ENCODE results near the gene SNX25.

The SNX25 gene

DNA sequence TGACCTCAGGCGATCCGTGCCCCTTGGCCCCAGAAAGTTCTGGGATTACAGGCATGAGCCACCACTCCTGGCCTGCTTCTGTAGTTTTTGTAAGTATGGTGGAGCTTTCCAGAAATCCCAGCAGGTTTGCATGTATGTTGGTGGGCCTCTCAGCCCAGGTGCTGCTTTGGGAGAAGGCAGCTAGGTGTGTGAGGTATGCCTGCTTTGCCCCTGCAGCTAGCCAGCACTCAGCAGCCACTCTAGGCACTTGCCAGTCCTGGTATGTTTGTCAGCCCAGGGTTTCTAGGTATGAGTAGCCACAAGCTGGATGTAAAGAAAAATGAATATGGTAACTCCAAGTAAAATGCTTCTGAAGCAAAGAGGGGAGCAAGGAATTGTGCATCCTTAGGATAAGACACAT is 8.9 kb downstream of the SNX25 start:
- TF ChIP-seq, protein P1, sequence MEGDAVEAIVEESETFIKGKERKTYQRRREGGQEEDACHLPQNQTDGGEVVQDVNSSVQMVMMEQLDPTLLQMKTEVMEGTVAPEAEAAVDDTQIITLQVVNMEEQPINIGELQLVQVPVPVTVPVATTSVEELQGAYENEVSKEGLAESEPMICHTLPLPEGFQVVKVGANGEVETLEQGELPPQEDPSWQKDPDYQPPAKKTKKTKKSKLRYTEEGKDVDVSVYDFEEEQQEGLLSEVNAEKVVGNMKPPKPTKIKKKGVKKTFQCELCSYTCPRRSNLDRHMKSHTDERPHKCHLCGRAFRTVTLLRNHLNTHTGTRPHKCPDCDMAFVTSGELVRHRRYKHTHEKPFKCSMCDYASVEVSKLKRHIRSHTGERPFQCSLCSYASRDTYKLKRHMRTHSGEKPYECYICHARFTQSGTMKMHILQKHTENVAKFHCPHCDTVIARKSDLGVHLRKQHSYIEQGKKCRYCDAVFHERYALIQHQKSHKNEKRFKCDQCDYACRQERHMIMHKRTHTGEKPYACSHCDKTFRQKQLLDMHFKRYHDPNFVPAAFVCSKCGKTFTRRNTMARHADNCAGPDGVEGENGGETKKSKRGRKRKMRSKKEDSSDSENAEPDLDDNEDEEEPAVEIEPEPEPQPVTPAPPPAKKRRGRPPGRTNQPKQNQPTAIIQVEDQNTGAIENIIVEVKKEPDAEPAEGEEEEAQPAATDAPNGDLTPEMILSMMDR (IDR thresholded peaks at IDR 0.05; ENCODE audit: poor library complexity, severe bottlenecking), result no peak
- DNase-seq (ENCODE audit: low spot score), result no peak
- Histone ChIP-seq H3K36me3 (ENCODE audit: low read depth) (no peaks in the 10 kb centered on the region), H3K27ac (ENCODE audit: poor library complexity, severe bottlenecking) (no peak overlapping the region), H3K4me1 (ENCODE audit: insufficient read depth, poor library complexity, severe bottlenecking) (peaks cover 3% of the 10 kb centered on the region), H3K27me3 (ENCODE audit: insufficient read depth, poor library complexity, severe bottlenecking) (no peaks in the 10 kb centered on the region), H3K9me3 (ENCODE audit: severe bottlenecking) (no peaks in the 10 kb centered on the region), H3K4me3 (ENCODE audit: severe bottlenecking) (no peak overlapping the region)
- no peak for ATAC-seq (ENCODE audit: low read depth)

DNA sequence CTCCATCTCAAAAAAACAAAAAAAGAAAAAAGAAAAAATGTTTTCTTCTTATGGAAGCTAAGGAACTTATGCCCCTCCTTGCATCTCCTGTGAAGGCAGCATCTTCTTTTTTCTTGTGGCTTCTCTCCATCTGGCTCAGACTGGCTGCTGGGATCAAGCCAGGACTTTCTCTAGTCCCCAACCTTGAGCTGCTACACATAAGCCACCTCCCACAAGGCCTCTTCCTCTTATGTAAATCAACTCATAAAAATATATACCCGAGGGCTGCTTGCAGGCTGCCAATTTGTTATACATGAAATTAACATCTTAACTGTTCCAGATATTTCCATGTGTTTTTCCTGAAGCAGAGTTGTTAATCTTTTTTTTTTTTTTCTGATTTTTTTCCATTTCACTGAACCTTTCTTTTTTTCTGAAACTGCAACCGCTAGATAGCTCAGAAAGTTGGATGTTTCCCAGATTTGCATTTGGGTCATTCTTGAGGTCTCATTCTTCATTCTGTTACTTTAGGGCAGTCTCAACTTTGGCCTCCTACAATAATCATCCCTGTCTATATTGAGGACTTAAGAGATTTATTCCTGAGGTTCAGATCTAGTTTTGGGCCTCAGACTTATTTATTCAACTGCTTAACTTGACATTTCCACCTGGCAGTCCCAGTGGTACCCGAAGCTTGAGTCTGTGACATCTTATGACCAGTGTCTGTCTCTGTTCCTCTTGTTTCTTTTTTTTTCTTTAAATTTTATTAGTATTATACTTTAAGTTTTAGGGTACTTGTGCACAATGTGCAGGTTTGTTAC is 10.3 kb downstream of the SNX25 start:
- TF ChIP-seq, protein P1 (IDR thresholded peaks at IDR 0.05; ENCODE audit: poor library complexity, severe bottlenecking), result no peak
- no peaks in the 10 kb centered on the region for H3K27me3 ChIP-seq (ENCODE audit: insufficient read depth, poor library complexity, severe bottlenecking)
- DNase-seq (ENCODE audit: low spot score), result no peak
- H3K9me3 ChIP-seq (ENCODE audit: severe bottlenecking), result no peaks in the 10 kb centered on the region
- no peaks in the 10 kb centered on the region for H3K36me3 ChIP-seq (ENCODE audit: low read depth)
- peaks cover 3% of the 10 kb centered on the region for H3K4me1 ChIP-seq (ENCODE audit: insufficient read depth, poor library complexity, severe bottlenecking)
- H3K4me3 ChIP-seq (ENCODE audit: severe bottlenecking), result no peak overlapping the region
- no peak overlapping the region for H3K27ac ChIP-seq (ENCODE audit: poor library complexity, severe bottlenecking)
- ATAC-seq (ENCODE audit: low read depth), result no peak

DNA sequence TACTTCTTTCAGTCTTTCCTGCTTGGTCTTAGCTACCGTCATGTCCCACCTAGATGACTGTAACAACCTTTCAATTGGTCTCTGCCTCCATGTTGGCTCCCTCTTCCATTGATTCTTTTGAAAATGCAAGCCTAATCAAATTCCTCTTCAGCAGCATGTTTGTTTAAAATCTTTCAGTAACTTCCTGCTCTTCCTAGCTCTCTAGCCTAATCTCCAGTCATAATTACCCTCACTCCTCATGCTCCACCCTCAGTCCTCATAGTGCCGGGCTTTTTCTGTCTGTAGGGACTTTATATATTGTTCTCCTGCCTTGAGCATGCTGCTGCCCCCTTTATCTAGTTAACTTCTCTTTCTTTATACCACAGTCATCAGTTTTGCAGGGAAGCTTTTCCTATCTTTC is 12.1 kb downstream of the SNX25 start:
- H3K9me3 ChIP-seq (ENCODE audit: severe bottlenecking), result no peaks in the 10 kb centered on the region
- TF ChIP-seq, protein P1 (IDR thresholded peaks at IDR 0.05; ENCODE audit: poor library complexity, severe bottlenecking), result no peak
- H3K4me3 ChIP-seq (ENCODE audit: severe bottlenecking), result no peak overlapping the region
- no peaks in the 10 kb centered on the region for H3K4me1 ChIP-seq (ENCODE audit: insufficient read depth, poor library complexity, severe bottlenecking)
- no peak for DNase-seq (ENCODE audit: low spot score)
- H3K27ac ChIP-seq (ENCODE audit: poor library complexity, severe bottlenecking), result no peak overlapping the region
- H3K27me3 ChIP-seq (ENCODE audit: insufficient read depth, poor library complexity, severe bottlenecking), result no peaks in the 10 kb centered on the region
- no peak for ATAC-seq (ENCODE audit: low read depth)
- H3K36me3 ChIP-seq (ENCODE audit: low read depth), result no peaks in the 10 kb centered on the region

DNA sequence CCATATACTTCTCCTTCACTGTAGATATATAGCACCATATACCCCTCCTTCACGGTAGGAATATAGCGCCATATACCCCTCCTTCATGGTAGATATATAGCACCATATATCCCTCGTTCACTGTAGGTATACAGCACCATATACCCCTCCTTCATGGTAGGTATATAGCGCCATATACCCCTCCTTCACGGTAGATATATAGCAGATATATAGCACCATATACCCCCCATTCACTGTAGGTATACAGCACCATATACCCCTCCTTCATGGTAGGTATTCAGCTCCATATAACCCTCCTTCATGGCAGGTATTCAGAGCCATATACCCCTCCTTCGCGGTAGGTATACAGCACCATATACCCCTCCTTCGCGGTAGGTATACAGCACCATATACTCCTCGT is 12.5 kb downstream of the SNX25 start:
- DNase-seq (ENCODE audit: low spot score), result no peak
- H3K4me1 ChIP-seq (ENCODE audit: insufficient read depth, poor library complexity, severe bottlenecking), result no peaks in the 10 kb centered on the region
- no peaks in the 10 kb centered on the region for H3K27me3 ChIP-seq (ENCODE audit: insufficient read depth, poor library complexity, severe bottlenecking)
- no peaks in the 10 kb centered on the region for H3K36me3 ChIP-seq (ENCODE audit: low read depth)
- no peak overlapping the region for H3K27ac ChIP-seq (ENCODE audit: poor library complexity, severe bottlenecking)
- H3K4me3 ChIP-seq (ENCODE audit: severe bottlenecking), result no peak overlapping the region
- TF ChIP-seq, protein P1 (IDR thresholded peaks at IDR 0.05; ENCODE audit: poor library complexity, severe bottlenecking), result no peak
- no peak for ATAC-seq (ENCODE audit: low read depth)
- no peaks in the 10 kb centered on the region for H3K9me3 ChIP-seq (ENCODE audit: severe bottlenecking)

DNA sequence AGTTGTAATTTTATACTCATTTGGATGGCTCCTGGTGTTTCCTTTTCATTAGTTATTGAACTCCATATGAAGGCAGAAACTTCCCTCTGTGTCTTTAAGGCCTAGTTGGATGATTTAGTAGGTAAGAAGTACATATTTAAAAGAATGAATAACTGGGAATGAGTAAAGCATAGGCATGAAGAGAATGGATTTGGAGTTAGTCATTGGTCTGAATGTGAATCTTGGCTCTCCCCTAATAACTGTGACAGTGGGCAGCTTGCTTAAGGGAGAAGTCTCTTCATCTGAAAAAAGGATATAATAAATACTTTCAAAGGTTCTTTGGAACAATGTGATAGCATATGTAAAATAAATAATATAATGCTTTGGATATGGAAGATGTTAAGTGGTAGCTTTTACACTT is 13.2 kb downstream of the SNX25 start:
- TF ChIP-seq, protein P1 (IDR thresholded peaks at IDR 0.05; ENCODE audit: poor library complexity, severe bottlenecking), result no peak
- H3K27ac ChIP-seq (ENCODE audit: poor library complexity, severe bottlenecking), result no peak overlapping the region
- H3K27me3 ChIP-seq (ENCODE audit: insufficient read depth, poor library complexity, severe bottlenecking), result no peaks in the 10 kb centered on the region
- ATAC-seq (ENCODE audit: low read depth) (no peak; the same call in 2 of the 3 replicates), DNase-seq (ENCODE audit: low spot score) (no peak)
- H3K4me1 ChIP-seq (ENCODE audit: insufficient read depth, poor library complexity, severe bottlenecking), result no peaks in the 10 kb centered on the region
- H3K36me3 ChIP-seq (ENCODE audit: low read depth), result no peaks in the 10 kb centered on the region
- no peak overlapping the region for H3K4me3 ChIP-seq (ENCODE audit: severe bottlenecking)
- no peaks in the 10 kb centered on the region for H3K9me3 ChIP-seq (ENCODE audit: severe bottlenecking)
